H1 (cell line): ENCODE data around the gene DHCR7. TPM values are rescaled to one million over a fixed set of nuclear protein-coding genes. Genes with fewer than 3 reads are reported as not detected.

Source experiments
- CTCF ChIA-PET: fragments of 300-600 bp; sonication (Branson Sonifier 250); formaldehyde crosslinking; loops from one replicate; lab custom pipeline; 2021; ENCODE audit not compliant: partially characterized antibody; lab: Charles Lee
- POLR2A ChIA-PET: fragments of 300-600 bp; sonication (Branson Sonifier 250); formaldehyde crosslinking; loops from one replicate; lab custom pipeline; 2021; ENCODE audit warnings: inconsistent platforms; ENCODE audit not compliant: partially characterized antibody; lab: Charles Lee
- DNase-seq, 2 experiments: peaks; one replicate each; pipeline versions ENCODE4 v3.0.0 to v3.0.0-alpha.2; 2010 to 2022; ENCODE audit warnings: low spot score in 2 of 2, low read depth in 1 of 2, mixed read lengths in 1 of 2
- FAIRE-seq: peaks from 2 replicates; lab custom pipeline; 2011; peaks lifted over from hg19 to GRCh38; lab: Jason Lieb, UNC
- H2AFZ ChIP-seq: 2 replicates; pipeline ENCODE4 v1.8.1; 2012; ENCODE audit warnings: low read length, inconsistent platforms
- H2AK5ac ChIP-seq: 2 replicates; pipeline ENCODE4 v1.6.1; 2013; ENCODE audit warnings: low read depth, low read length
- H2BK120ac ChIP-seq: replicated peaks from 2 replicates; pipeline ENCODE3; 2013; ENCODE audit warnings: low read depth, low read length, inconsistent platforms
- H2BK12ac ChIP-seq: 2 replicates; pipeline ENCODE4 v1.6.1; 2013; ENCODE audit warnings: low read depth, low read length
- H2BK15ac ChIP-seq: 2 replicates; pipeline ENCODE4 v1.6.1; 2013; ENCODE audit warnings: low read length
- H2BK20ac ChIP-seq: 2 replicates; pipeline ENCODE4 v1.6.1; 2013; ENCODE audit warnings: low read length
- H2BK5ac ChIP-seq: 2 replicates; pipeline ENCODE4 v1.6.1; 2013; ENCODE audit warnings: low read depth, low read length
- H3K14ac ChIP-seq: 2 replicates; pipeline ENCODE4 v1.6.1; 2013; ENCODE audit warnings: inconsistent platforms; ENCODE audit not compliant: insufficient read length
- H3K18ac ChIP-seq: 2 replicates; pipeline ENCODE4 v1.6.1; 2013; ENCODE audit warnings: low read length; ENCODE audit errors: extremely low read depth
- H3K23ac ChIP-seq: 2 replicates; pipeline ENCODE4 v1.6.1; 2013; ENCODE audit warnings: inconsistent platforms; ENCODE audit not compliant: insufficient read length
- H3K23me2 ChIP-seq: 2 replicates; pipeline ENCODE4 v1.6.1; 2013; ENCODE audit warnings: low read depth, low read length
- H3K27ac ChIP-seq: 2 replicates; pipeline ENCODE4 v1.6.1; 2011; ENCODE audit warnings: low read depth, low read length, inconsistent platforms
- H3K27me3 ChIP-seq, 4 experiments: replicated peaks in 1 of 4; 1 replicate in 1 of 4; 2 replicates in 3 of 4; pipeline versions ENCODE4 v1.6.1 to v1.8.1; 2011 to 2013; ENCODE audit warnings: low read length in 3 of 4, mild to moderate bottlenecking in 3 of 4, inconsistent platforms in 2 of 4, mixed read lengths in 2 of 4, moderate library complexity in 1 of 4; ENCODE audit not compliant: control insufficient read depth in 3 of 4, insufficient read depth in 3 of 4; ENCODE audit errors: extremely low read depth in 1 of 4
- H3K36me3 ChIP-seq, 4 experiments: 2 replicates each; pipeline versions ENCODE4 v1.6.1 to v1.8.1; 2011 to 2013; ENCODE audit warnings: mild to moderate bottlenecking in 4 of 4, low read length in 3 of 4, moderate library complexity in 2 of 4, control low read depth in 1 of 4, inconsistent platforms in 1 of 4; ENCODE audit not compliant: insufficient read depth in 4 of 4, control insufficient read depth in 2 of 4
- H3K4ac ChIP-seq: replicated peaks from 2 replicates; pipeline ENCODE3; 2013; ENCODE audit warnings: low read length, low read depth, mixed read lengths, inconsistent platforms; ENCODE audit not compliant: insufficient read length
- H3K4me1 ChIP-seq, 4 experiments: replicated peaks in 1 of 4; 1 replicate in 1 of 4; 2 replicates in 3 of 4; pipeline versions ENCODE4 v1.6.1 to v1.8.1; 2011 to 2013; ENCODE audit warnings: low read length in 3 of 4, inconsistent platforms in 2 of 4, mixed read lengths in 1 of 4; ENCODE audit not compliant: insufficient read depth in 4 of 4, control insufficient read depth in 3 of 4
- H3K4me2 ChIP-seq, 2 experiments: 2 replicates each; pipeline versions ENCODE4 v1.6.1 to v1.8.1; 2011 to 2013; ENCODE audit warnings: low read depth in 2 of 2, low read length in 2 of 2, control low read depth in 1 of 2, inconsistent platforms in 1 of 2, mild to moderate bottlenecking in 1 of 2; ENCODE audit not compliant: insufficient read depth in 1 of 2
- H3K4me3 ChIP-seq, 4 experiments: fragments of 200-600, 300-600 bp in 1 of 4; sonication (generic), shearing (Covaris generic), sonication (Bioruptor Twin) in 1 of 4; 2 replicates each; pipeline versions ENCODE4 v1.5.1 to v1.8.1; 2011 to 2016; ENCODE audit warnings: low read length in 4 of 4, low read depth in 3 of 4, control low read depth in 2 of 4, inconsistent platforms in 2 of 4, mild to moderate bottlenecking in 2 of 4, mixed read lengths in 1 of 4, moderate library complexity in 1 of 4; ENCODE audit not compliant: insufficient read depth in 2 of 4; ENCODE audit errors: extremely low read depth in 1 of 4
- H3K56ac ChIP-seq: replicated peaks from 2 replicates; pipeline ENCODE3; 2013; ENCODE audit warnings: low read depth, mild to moderate bottlenecking, mixed read lengths, low read length, inconsistent platforms; ENCODE audit not compliant: insufficient read length
- H3K79me1 ChIP-seq: 2 replicates; pipeline ENCODE4 v1.6.1; 2013; ENCODE audit warnings: low read depth, low read length, control low read depth
- H3K79me2 ChIP-seq, 2 experiments: 2 replicates each; pipeline versions ENCODE4 v1.6.1 to v1.8.1; 2012 to 2013; ENCODE audit warnings: low read length in 2 of 2, mild to moderate bottlenecking in 2 of 2, inconsistent platforms in 1 of 2; ENCODE audit not compliant: insufficient read depth in 2 of 2, control insufficient read depth in 1 of 2
- H3K9ac ChIP-seq, 4 experiments: replicated peaks in 1 of 4; 1 replicate in 1 of 4; 2 replicates in 3 of 4; pipeline versions ENCODE4 v1.6.1 to v1.8.1; 2011 to 2013; ENCODE audit warnings: low read depth in 3 of 4, low read length in 3 of 4, control low read depth in 2 of 4, mild to moderate bottlenecking in 2 of 4, moderate library complexity in 2 of 4, inconsistent platforms in 1 of 4; ENCODE audit errors: extremely low read depth in 1 of 4
- H3K9me3 ChIP-seq, 2 experiments: 2 replicates each; pipeline versions ENCODE4 v1.6.1 to v1.8.1; 2012 to 2013; ENCODE audit warnings: mild to moderate bottlenecking in 2 of 2, moderate library complexity in 2 of 2, control low read depth in 1 of 2, inconsistent platforms in 1 of 2, low read depth in 1 of 2, low read length in 1 of 2, mixed read lengths in 1 of 2; ENCODE audit not compliant: insufficient read depth in 2 of 2
- H4K20me1 ChIP-seq, 2 experiments: replicated peaks in 1 of 2; 2 replicates each; pipeline versions ENCODE3 to v1.8.1; 2011 to 2013; ENCODE audit warnings: inconsistent platforms in 2 of 2, low read length in 2 of 2, mild to moderate bottlenecking in 1 of 2; ENCODE audit not compliant: insufficient read depth in 2 of 2, control insufficient read depth in 1 of 2
- H4K5ac ChIP-seq: 2 replicates; pipeline ENCODE4 v1.6.1; 2013; ENCODE audit warnings: low read length, low read depth, mixed read lengths, inconsistent platforms; ENCODE audit not compliant: insufficient read length
- H4K8ac ChIP-seq: 2 replicates; pipeline ENCODE4 v1.8.0; 2013; ENCODE audit warnings: mild to moderate bottlenecking, moderate library complexity, low read length, inconsistent platforms; ENCODE audit not compliant: insufficient read depth; ENCODE audit errors: extremely low read depth
- H4K91ac ChIP-seq: replicated peaks from 2 replicates; pipeline ENCODE3; 2013; ENCODE audit warnings: low read length, mixed read lengths, inconsistent platforms; ENCODE audit not compliant: insufficient read length
- ATF2 ChIP-seq: IDR thresholded peaks from 2 replicates; pipeline ENCODE4 v1.6.1; 2012; ENCODE audit warnings: low read length, inconsistent platforms
- BACH1 ChIP-seq: IDR thresholded peaks from 2 replicates; pipeline ENCODE4 v1.6.1; 2012; ENCODE audit warnings: low read length, improper control_type of control experiment
- POU5F1 ChIP-seq: IDR thresholded peaks from 2 replicates; pipeline ENCODE4 v1.6.1; 2011; ENCODE audit warnings: low read depth, mild to moderate bottlenecking, low read length, moderate library complexity
- TAF7 ChIP-seq: optimal IDR thresholded peaks from 2 replicates; pipeline ENCODE3; 2011; ENCODE audit warnings: low read depth, mild to moderate bottlenecking, inconsistent platforms, low read length, moderate library complexity, borderline replicate concordance
- YY1 ChIP-seq: IDR thresholded peaks from 2 replicates; pipeline ENCODE4 v1.6.1; 2011; ENCODE audit warnings: low read depth, mild to moderate bottlenecking, low read length
- WGBS, 2 experiments: shearing (Covaris generic) in 1 of 2; methylation state at CpG; one replicate each; pipeline versions ENCODE4 v1.1.6 to v1.1.7; 2013 to 2015; ENCODE audit warnings: low lambda C conversion rate in 2 of 2, mixed read lengths in 2 of 2, inconsistent platforms in 1 of 2, low coverage in 1 of 2, missing lambda C conversion rate in 1 of 2; ENCODE audit not compliant: insufficient replicate concordance in 2 of 2, insufficient coverage in 1 of 2, insufficient read length in 1 of 2; ENCODE audit errors: extremely low coverage in 1 of 2, missing lambda C conversion rate in 1 of 2; 5-methylcytosine and 5-hydroxymethylcytosine counted together
- polyA plus RNA-seq, 7 experiments: library from polyadenylated mRNA; depleted of rRNA in 3 of 7; stranded (reverse) in 5 of 7; unstranded in 2 of 7; fragments of >200 nt in 5 of 7; fragments of 200-250 nt in 2 of 7; gene quantifications; 1 replicate in 5 of 7; 2 replicates in 1 of 7; 4 replicates in 1 of 7; pipeline versions ENCODE4 v1.2.1 to v1.2.3, GENCODE V29; 2011 to 2013; ENCODE audit warnings: missing spikeins in 2 of 7, mixed read lengths in 2 of 7
- total RNA-seq: library from RNA; stranded (reverse); fragmentation: NEBNext Ultra II Directional; extraction: Animal tissue kit (Norgen Biotek cat#: 25700); gene quantifications from 2 replicates; pipeline ENCODE4 v1.2.1, GENCODE V29; 2021

Gene DHCR7
- total and polyA plus RNA-seq, 2 of the 8 experiments (the other 6 are each of a cell fraction or from before 2014, with no cell fraction given) = 144 to 157 TPM

- H3K14ac ChIP-seq = no peak overlapping the region
- H3K36me3 ChIP-seq = peaks cover 0 to 22% (median 10%) of the 10 kb centered on the region in 4 experiments; a peak in 7 of 8 replicates
- H4K91ac ChIP-seq = no peak overlapping the region
- WGBS, 2 experiments = 88% methylated on average over 10 of the region's 10 CpGs; no CpG with 5 or more reads in 1 of the 2 experiments
- no peak overlapping the region for H3K27ac ChIP-seq
- no peak overlapping the region for H3K4me3 ChIP-seq
- H4K20me1 ChIP-seq = peaks cover 3 to 14% of the 10 kb centered on the region in 2 experiments
- no peak overlapping the region for H4K5ac ChIP-seq
- no peaks in the 10 kb centered on the region for H3K79me1 ChIP-seq
- FAIRE-seq = no peak
- no peak overlapping the region for H2BK15ac ChIP-seq
- H3K27me3 ChIP-seq = no peaks in the 10 kb centered on the region
- H2BK12ac ChIP-seq = no peak overlapping the region
- no peaks in the 10 kb centered on the region for H3K79me2 ChIP-seq
- H3K56ac ChIP-seq = no peak overlapping the region
- no peak overlapping the region for H2BK20ac ChIP-seq
- POLR2A ChIA-PET = no interaction called here
- TF ChIP-seq YY1 (no peak), POU5F1 (no peak), BACH1 (no peak), ATF2 (no peak), TAF7 (no peak)
- TF ChIP-seq, all 59 proteins: peak for 0
- H2AK5ac ChIP-seq = no peak overlapping the region
- no peak overlapping the region for H3K23ac ChIP-seq
- no peak overlapping the region for H2BK120ac ChIP-seq
- no peak overlapping the region for H2BK5ac ChIP-seq
- peaks cover 0 to 4% (median 1%) of the 10 kb centered on the region in 4 experiments; a peak in 6 of 7 replicates for H3K4me1 ChIP-seq
- no peak overlapping the region for H3K4me2 ChIP-seq
- no peak overlapping the region for H2AFZ ChIP-seq
- H3K9ac ChIP-seq = no peak overlapping the region
- H3K18ac ChIP-seq = no peak overlapping the region
- CTCF ChIA-PET = no interaction called here
- DNase-seq = no peak
- no peak overlapping the region for H3K4ac ChIP-seq
- no peaks in the 10 kb centered on the region for H3K23me2 ChIP-seq
- H4K8ac ChIP-seq = no peak overlapping the region
- peaks cover 6 to 7% of the 10 kb centered on the region in 2 experiments; a peak in 3 of 4 replicates for H3K9me3 ChIP-seq
Measured at GRCh38 chr11:71472357-71472885, 24.2 kb upstream of the DHCR7 start.
